ENCODE data around the gene SLC10A7. TPM values are rescaled to one million over a fixed set of nuclear protein-coding genes. Genes with fewer than 3 reads are reported as not detected.

SLC10A7 gene
- total and polyA plus RNA-seq, 9 of the 15 experiments (the other 6 are each of a cell fraction or from before 2014, with no cell fraction given): 6.4 to 22.8 (median 16.1) TPM

GRCh38 chr4:146469022-146469421, 52.7 kb downstream of the SLC10A7 start:
- FAIRE-seq (no peak), ATAC-seq (no peak), DNase-seq (ENCODE audit: extremely low read depth in 1 of 4, low spot score in 3 of 4) (no peak)
- no peaks in the 10 kb centered on the region for H3K9me3 ChIP-seq (replicated peaks; ENCODE audit: control insufficient read depth, insufficient read depth, low read depth, low read length)
- no peak overlapping the region for H3K4me2 ChIP-seq (ENCODE audit: insufficient read depth, low read length)
- BruUV-seq (replicated peaks): no TSS peak
- no peaks in the 10 kb centered on the region for H3K36me3 ChIP-seq (ENCODE audit: control insufficient read depth, insufficient read depth, low read length)
- H3K27ac ChIP-seq (ENCODE audit: extremely low read depth, low read depth, low read length): no peak overlapping the region
- POLR2A ChIA-PET: no interaction called here
- H2AFZ ChIP-seq (ENCODE audit: low read depth, low read length): no peak overlapping the region
- H3K9ac ChIP-seq (ENCODE audit: insufficient read depth in 1 of 2, low read depth in 2 of 2, low read length in 2 of 2): no peak overlapping the region
- no peaks in the 10 kb centered on the region for H3K27me3 ChIP-seq (ENCODE audit: control insufficient read depth in 2 of 2, insufficient read depth in 2 of 2, low read length in 2 of 2)
- H3K9me1 ChIP-seq (ENCODE audit: control insufficient read depth, insufficient read depth, low read length): no peaks in the 10 kb centered on the region
- WGBS (ENCODE audit: insufficient coverage, low coverage, missing lambda C conversion rate): 78% methylated on average over 1 of the region's 1 CpG
- H3K4me3 ChIP-seq: no peak overlapping the region
- CTCF ChIA-PET (ENCODE audit: low intra/inter-chr PET ratio): no interaction called here
- TF ChIP-seq NFIX (CRISPR knock-in tag; IDR thresholded peaks at IDR 0.05; ENCODE audit: low read depth) (no peak), MEF2D (tag; conservative IDR thresholded peaks at IDR 0.05; ENCODE audit: low read depth) (peak; percentile 84), ZNF316 (IDR thresholded peaks at IDR 0.05) (peak; percentile 37; the same call in 1 of the 2 replicates), CEBPG (CRISPR knock-in tag; IDR thresholded peaks at IDR 0.05) (no peak), CEBPG (tag; conservative IDR thresholded peaks at IDR 0.05 in 1 of 2, IDR thresholded peaks at IDR 0.05 in 1 of 2) (0 out of 4 replicates have a peak, but pooled peaks of 1 of the 2 experiments have one; percentile 38), MEF2A (IDR thresholded peaks at IDR 0.05; ENCODE audit: control insufficient read depth, low read depth, low read length) (peak; percentile 73), ATF3 (IDR thresholded peaks at IDR 0.05) (peak; percentile 56), ATF3 (CRISPR knock-in tag; conservative IDR thresholded peaks at IDR 0.05) (no peak), HCFC1 (IDR thresholded peaks at IDR 0.05; ENCODE audit: low read depth, low read length) (no peak), ATF6 (CRISPR knock-in tag; IDR thresholded peaks at IDR 0.05) (no peak)
- H4K20me1 ChIP-seq (replicated peaks; ENCODE audit: control insufficient read depth, insufficient read depth, low read length): no peaks in the 10 kb centered on the region
- in situ Hi-C loops (cut with MboI) (no loop called here), intact Hi-C loops (cut with micrococcal nuclease) (no loop called here)
- no peaks in the 10 kb centered on the region for H3K4me1 ChIP-seq (replicated peaks in 1 of 2; ENCODE audit: control insufficient read depth in 2 of 2, insufficient read depth in 2 of 2, low read length in 2 of 2)
- no peaks in the 10 kb centered on the region for H3K79me2 ChIP-seq (ENCODE audit: control insufficient read depth, insufficient read depth, low read length)

Data from K562 (cell line).